Mammary epithelial cell (primary cell): Measurements from ENCODE around the gene CHIT1.

Experiments
- CTCF ChIP-seq, 2 donors: IDR thresholded peaks in 1 of 2; conservative IDR thresholded peaks in 1 of 2; 2 replicates each; pipeline ENCODE4 v1.5.1; 2011 to 2012; ENCODE audit warnings: inconsistent platforms in 2 of 2, low read length in 2 of 2, mild to moderate bottlenecking in 2 of 2, control low read depth in 1 of 2, low read depth in 1 of 2; ENCODE audit not compliant: insufficient read depth in 1 of 2; ENCODE audit errors: extremely low read depth in 1 of 2
- EZH2 ChIP-seq: IDR thresholded peaks from 2 replicates; pipeline ENCODE4 v1.6.1; 2012; ENCODE audit warnings: low read length, inconsistent platforms, borderline replicate concordance

GRCh38 chr1:203186091-203186445 is 43.4 kb downstream of the CHIT1 start:
- TF ChIP-seq CTCF (conservative IDR thresholded peaks at IDR 0.05 in 1 of 2, IDR thresholded peaks at IDR 0.05 in 1 of 2; ENCODE audit: extremely low read depth in 1 of 2, insufficient read depth in 1 of 2, low read depth in 1 of 2, low read length in 2 of 2), result no peak
- no peak for TF ChIP-seq EZH2
